PC-9 (cell line): ENCODE data around the gene RIBC2.

ENCODE experiments used
- EZH2 ChIP-seq: fragments of 200-600 bp; sonication (generic); IDR thresholded peaks from 2 replicates; pipeline ENCODE4 v1.8.0; 2017; ENCODE audit warnings: antibody characterized with exemption, low read depth
- TF ChIP-seq, protein P1 (sequence below): fragments of 200-600 bp; sonication (generic); conservative IDR thresholded peaks from 2 replicates; pipeline ENCODE4 v1.6.1; 2017; ENCODE audit warnings: mixed run types, antibody characterized with exemption, mild to moderate bottlenecking, moderate library complexity

DNA sequence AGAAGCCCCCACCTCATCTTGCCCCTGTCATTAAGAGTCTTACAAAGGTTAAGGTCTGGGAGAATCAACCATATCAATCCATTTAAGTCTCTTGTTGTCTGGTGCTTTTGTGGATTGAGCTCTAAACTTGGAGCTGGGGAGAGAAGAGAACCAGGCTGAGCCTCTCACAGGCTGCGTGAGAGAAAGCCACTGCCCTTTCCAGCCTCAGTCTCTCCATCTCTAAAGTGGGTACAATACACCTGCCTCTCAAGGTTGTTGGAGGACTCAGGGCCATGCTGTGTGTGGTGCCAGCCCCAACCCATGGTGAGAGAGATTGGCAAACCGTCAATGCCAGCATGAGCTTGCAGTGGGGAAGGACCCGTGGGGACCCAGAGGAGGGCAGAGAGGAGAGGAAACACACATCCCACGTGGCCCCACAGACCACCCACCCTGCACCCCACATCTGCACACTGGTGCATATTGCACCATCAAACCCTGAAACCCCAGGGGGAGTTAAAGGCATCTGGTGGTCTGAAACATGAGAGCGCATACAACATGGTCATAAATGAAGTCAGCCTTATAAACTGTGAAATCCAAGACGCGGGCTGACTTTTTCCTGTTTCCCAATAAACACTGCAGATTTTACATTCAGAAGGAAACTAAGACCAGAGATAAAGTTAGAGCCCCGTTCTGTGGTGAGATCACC is 61.7 kb downstream of the RIBC2 start:
- TF ChIP-seq, protein P1, sequence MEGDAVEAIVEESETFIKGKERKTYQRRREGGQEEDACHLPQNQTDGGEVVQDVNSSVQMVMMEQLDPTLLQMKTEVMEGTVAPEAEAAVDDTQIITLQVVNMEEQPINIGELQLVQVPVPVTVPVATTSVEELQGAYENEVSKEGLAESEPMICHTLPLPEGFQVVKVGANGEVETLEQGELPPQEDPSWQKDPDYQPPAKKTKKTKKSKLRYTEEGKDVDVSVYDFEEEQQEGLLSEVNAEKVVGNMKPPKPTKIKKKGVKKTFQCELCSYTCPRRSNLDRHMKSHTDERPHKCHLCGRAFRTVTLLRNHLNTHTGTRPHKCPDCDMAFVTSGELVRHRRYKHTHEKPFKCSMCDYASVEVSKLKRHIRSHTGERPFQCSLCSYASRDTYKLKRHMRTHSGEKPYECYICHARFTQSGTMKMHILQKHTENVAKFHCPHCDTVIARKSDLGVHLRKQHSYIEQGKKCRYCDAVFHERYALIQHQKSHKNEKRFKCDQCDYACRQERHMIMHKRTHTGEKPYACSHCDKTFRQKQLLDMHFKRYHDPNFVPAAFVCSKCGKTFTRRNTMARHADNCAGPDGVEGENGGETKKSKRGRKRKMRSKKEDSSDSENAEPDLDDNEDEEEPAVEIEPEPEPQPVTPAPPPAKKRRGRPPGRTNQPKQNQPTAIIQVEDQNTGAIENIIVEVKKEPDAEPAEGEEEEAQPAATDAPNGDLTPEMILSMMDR: no peak
- TF ChIP-seq EZH2: no peak
